ENCODE results near the gene ENKUR.

Gene ENKUR

DNA sequence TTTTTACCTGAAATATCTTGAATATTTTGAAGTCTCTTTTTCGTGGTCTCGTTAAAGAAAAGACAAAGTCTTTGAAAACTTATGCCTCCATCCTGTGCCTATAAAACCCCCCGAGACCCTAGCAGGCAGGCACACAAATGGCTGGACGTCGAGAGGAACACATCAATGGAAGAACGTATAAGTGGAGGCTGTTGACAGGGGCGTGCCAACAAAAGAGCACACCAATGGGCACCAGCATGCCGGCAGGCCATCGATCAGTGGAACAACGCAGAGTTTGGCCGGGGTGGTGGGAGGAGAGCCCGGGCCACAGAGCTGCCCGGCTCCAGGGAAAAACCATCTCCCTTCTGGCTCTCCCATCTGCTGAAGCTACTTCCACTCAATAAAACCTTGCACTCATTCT, 24.7 kb downstream of the ENKUR start:
- no peak overlapping the region for H3K4me3 ChIP-seq (ENCODE audit: low read depth, low read length, poor library complexity, severe bottlenecking)

DNA sequence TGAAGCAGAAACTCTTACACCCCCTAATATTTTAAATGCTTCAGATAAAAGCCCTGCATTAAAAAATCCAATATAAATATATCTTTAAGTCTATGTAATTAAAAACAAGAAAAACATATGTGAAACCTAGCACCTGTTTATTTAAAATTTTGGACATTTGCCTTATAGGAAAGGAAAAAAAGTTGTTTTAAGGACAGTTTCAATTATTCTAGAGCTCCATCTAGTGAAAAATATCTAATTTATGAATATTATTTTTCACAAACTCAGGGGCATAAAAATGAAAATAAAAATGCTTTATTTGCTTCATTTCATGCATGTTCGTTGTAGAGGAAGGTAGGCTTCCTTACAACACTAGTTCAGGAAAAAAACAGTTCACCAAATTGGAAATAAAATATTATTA, 26.1 kb downstream of the ENKUR start:
- no peaks in the 10 kb centered on the region for H3K9me3 ChIP-seq (ENCODE audit: low read length)
- no peak overlapping the region for H2AFZ ChIP-seq (ENCODE audit: low read length)
- no peaks in the 10 kb centered on the region for H3K36me3 ChIP-seq (ENCODE audit: insufficient read depth, low read length)
- H3K27ac ChIP-seq (ENCODE audit: low read depth, low read length, poor library complexity, severe bottlenecking) = no peak overlapping the region
- no peak for TF ChIP-seq EZH2 (IDR thresholded peaks at IDR 0.05; ENCODE audit: borderline replicate concordance, low read length)
- TF ChIP-seq, protein P1, sequence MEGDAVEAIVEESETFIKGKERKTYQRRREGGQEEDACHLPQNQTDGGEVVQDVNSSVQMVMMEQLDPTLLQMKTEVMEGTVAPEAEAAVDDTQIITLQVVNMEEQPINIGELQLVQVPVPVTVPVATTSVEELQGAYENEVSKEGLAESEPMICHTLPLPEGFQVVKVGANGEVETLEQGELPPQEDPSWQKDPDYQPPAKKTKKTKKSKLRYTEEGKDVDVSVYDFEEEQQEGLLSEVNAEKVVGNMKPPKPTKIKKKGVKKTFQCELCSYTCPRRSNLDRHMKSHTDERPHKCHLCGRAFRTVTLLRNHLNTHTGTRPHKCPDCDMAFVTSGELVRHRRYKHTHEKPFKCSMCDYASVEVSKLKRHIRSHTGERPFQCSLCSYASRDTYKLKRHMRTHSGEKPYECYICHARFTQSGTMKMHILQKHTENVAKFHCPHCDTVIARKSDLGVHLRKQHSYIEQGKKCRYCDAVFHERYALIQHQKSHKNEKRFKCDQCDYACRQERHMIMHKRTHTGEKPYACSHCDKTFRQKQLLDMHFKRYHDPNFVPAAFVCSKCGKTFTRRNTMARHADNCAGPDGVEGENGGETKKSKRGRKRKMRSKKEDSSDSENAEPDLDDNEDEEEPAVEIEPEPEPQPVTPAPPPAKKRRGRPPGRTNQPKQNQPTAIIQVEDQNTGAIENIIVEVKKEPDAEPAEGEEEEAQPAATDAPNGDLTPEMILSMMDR (IDR thresholded peaks at IDR 0.05; ENCODE audit: low read length) = no peak
- H3K9me2 ChIP-seq (ENCODE audit: low read depth, low read length) = no peaks in the 10 kb centered on the region
- H3K4me2 ChIP-seq (ENCODE audit: low read length) = no peak overlapping the region
- H3K27me3 ChIP-seq (ENCODE audit: insufficient read depth, low read length) = no peaks in the 10 kb centered on the region
- no peaks in the 10 kb centered on the region for H3F3A ChIP-seq (ENCODE audit: insufficient read depth, low read length)
- H3K4me1 ChIP-seq (ENCODE audit: insufficient read depth, low read length, severe bottlenecking) = no peaks in the 10 kb centered on the region
- no peak overlapping the region for H3K9ac ChIP-seq (ENCODE audit: low read length)
- H4K20me1 ChIP-seq (ENCODE audit: insufficient read depth, low read length) = no peaks in the 10 kb centered on the region
- H3K4me3 ChIP-seq (ENCODE audit: low read depth, low read length, poor library complexity, severe bottlenecking) = no peak overlapping the region
- no peaks in the 10 kb centered on the region for H3K79me2 ChIP-seq (ENCODE audit: insufficient read depth, low read length)

More for the DNA sequence above, 24.7 kb downstream of the ENKUR start:
- Histone ChIP-seq H3K79me2 (ENCODE audit: insufficient read depth, low read length) (no peaks in the 10 kb centered on the region), H3K4me1 (ENCODE audit: insufficient read depth, low read length, severe bottlenecking) (no peaks in the 10 kb centered on the region), H3K27ac (ENCODE audit: low read depth, low read length, poor library complexity, severe bottlenecking) (no peak overlapping the region), H3K9me2 (ENCODE audit: low read depth, low read length) (no peaks in the 10 kb centered on the region), H3K36me3 (ENCODE audit: insufficient read depth, low read length) (no peaks in the 10 kb centered on the region), H3K9ac (ENCODE audit: low read length) (no peak overlapping the region), H3K4me2 (ENCODE audit: low read length) (no peak overlapping the region), H3K27me3 (ENCODE audit: insufficient read depth, low read length) (no peaks in the 10 kb centered on the region), H3K9me3 (ENCODE audit: low read length) (no peaks in the 10 kb centered on the region), H3F3A (ENCODE audit: insufficient read depth, low read length) (no peaks in the 10 kb centered on the region), H4K20me1 (ENCODE audit: insufficient read depth, low read length) (no peaks in the 10 kb centered on the region), H2AFZ (ENCODE audit: low read length) (no peak overlapping the region)
- no peak for TF ChIP-seq EZH2 (IDR thresholded peaks at IDR 0.05; ENCODE audit: borderline replicate concordance, low read length)
- TF ChIP-seq, protein P1 (IDR thresholded peaks at IDR 0.05; ENCODE audit: low read length) = no peak

DNA sequence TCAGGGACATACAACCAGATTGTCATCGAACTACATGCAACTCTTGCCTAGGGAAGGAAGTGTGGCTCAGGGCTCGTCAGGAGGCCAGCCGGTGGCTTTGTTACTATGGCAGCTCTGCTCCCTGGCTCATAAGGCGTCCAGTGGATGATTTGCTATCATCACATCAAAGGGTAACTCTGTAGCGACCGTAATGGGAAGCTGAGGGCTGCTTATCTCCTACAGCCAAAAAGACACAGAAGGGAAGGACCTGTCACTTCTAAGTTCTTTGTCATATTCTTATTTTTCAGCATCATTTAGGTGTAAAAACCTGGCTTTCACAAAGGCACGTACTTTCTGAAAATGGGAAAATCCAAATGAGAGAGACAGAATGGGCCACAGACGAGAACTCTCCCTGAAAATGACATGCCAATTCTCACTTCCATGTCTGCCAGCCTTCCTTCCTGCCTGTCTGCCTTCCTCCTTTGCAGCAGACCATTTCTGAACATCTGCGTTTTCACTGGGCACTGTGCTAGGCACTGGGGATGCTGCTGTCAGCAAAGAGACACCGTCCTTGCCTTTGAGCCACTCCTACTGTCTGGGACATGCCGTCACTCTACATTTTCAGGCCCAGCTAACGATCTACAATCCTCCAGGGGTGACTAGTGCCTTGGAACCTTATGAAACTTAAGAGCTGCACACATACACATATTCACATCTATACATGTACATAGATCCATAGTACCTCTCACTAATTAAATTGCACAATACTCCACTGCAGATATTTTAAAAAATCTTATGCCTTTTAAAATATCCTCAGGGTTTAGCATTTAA, 26.9 kb downstream of the ENKUR start:
- no peaks in the 10 kb centered on the region for H3K4me1 ChIP-seq (ENCODE audit: insufficient read depth, low read length, severe bottlenecking)
- H3K9me3 ChIP-seq (ENCODE audit: low read length) = no peaks in the 10 kb centered on the region
- no peaks in the 10 kb centered on the region for H3K36me3 ChIP-seq (ENCODE audit: insufficient read depth, low read length)
- no peaks in the 10 kb centered on the region for H3K79me2 ChIP-seq (ENCODE audit: insufficient read depth, low read length)
- no peaks in the 10 kb centered on the region for H4K20me1 ChIP-seq (ENCODE audit: insufficient read depth, low read length)
- TF ChIP-seq, protein P1 (IDR thresholded peaks at IDR 0.05; ENCODE audit: low read length) = no peak
- TF ChIP-seq EZH2 (IDR thresholded peaks at IDR 0.05; ENCODE audit: borderline replicate concordance, low read length) = no peak
- H3K9me2 ChIP-seq (ENCODE audit: low read depth, low read length) = no peaks in the 10 kb centered on the region
- H3K27me3 ChIP-seq (ENCODE audit: insufficient read depth, low read length) = no peaks in the 10 kb centered on the region
- no peak overlapping the region for H2AFZ ChIP-seq (ENCODE audit: low read length)
- H3K4me3 ChIP-seq (ENCODE audit: low read depth, low read length, poor library complexity, severe bottlenecking) = no peak overlapping the region
- H3K27ac ChIP-seq (ENCODE audit: low read depth, low read length, poor library complexity, severe bottlenecking) = no peak overlapping the region
- H3K4me2 ChIP-seq (ENCODE audit: low read length) = no peak overlapping the region
- no peak overlapping the region for H3K9ac ChIP-seq (ENCODE audit: low read length)
- H3F3A ChIP-seq (ENCODE audit: insufficient read depth, low read length) = no peaks in the 10 kb centered on the region

All from OCI-LY1 (cell line).